ENCODE results near the gene LRBA.
"Not testable (repeated sequence)": the region's sequence is repeated elsewhere in the genome, so short reads cannot be mapped to it uniquely, and the experiment has no call there.

Gene LRBA

DNA sequence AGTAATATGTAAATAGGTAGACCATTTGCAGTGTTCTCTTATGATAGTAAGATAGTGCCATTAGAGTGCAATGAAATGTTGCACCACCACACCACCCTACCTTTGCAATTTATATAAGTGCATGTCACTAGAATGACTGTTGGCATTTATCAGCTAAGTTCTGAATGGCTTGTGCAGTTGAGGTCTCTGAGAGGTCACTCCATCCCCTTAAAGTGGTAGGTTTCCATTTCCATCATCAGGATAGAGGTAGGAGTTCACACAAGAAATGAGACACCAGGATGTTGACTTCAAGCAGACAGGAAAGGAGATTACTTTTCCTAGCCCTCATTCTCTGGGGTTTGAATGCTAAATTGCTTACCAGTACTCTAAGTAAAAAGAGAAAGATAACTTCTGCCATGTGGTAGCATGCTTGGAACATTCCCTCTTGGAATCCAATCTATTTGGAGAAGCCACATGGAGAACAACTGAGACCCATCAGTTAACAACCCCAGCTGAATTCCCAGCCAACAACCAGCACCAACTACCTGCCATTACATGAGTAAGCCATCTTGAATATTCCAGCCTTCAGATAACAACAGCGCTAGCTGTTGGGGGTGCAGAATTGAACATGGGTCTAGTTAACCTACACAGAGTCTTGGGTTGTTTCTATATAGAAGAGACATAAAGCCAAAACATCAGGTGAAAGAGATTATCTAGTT is 6.7 kb upstream of the LRBA start:
- no peak for DNase-seq

- peak; percentile 88 for DNase-seq
Measured at GRCh38 chr4:151015459-151016347, 619 bp upstream of the LRBA start.

DNA sequence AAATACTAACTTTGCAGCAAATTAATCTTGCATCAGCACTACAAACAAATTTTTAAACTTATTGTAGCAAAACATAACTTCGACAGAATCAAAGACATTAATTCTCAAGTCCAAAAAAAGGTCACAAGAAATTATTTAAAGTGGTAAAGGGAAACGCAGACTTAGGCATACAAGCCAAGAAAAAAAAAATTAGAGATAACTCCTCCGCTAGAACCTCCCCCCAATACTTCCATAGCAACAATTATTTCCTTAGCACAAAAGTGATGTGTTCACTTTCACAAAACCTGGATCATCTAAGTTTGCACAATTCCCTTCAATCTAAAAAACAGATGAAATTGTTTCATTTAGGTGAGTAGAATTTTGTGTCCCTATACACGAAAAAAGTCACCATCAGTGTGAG is 1.1 kb downstream of the LRBA start:
- DNase-seq, result no peak

- no peak for DNase-seq
Measured at GRCh38 chr4:151013491-151013890, 1.6 kb downstream of the LRBA start.

GRCh38 chr4:151012820-151013219 is 2.3 kb downstream of the LRBA start:
- peak; percentile 42 for DNase-seq

- no peak for DNase-seq
Measured at GRCh38 chr4:151012376-151012775, 2.7 kb downstream of the LRBA start.

DNA sequence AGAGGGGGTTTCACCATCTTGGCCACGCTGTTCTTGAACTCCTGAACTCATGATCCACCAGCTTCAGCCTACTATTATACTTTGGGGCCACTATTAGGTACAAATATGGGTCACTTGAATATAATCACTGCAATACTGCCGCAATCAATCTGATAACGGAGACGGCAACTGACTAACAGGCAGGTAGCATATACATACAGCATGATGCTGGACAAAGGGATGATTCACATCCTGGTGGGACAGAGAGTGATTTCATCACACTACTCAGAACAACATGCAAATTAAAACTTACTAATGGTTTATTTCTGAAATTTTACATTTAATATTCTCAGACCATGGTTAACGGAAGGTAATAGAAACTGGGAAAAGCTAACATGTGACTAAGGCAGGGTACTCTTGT is 10.9 kb downstream of the LRBA start:
- no peak for DNase-seq

DNA sequence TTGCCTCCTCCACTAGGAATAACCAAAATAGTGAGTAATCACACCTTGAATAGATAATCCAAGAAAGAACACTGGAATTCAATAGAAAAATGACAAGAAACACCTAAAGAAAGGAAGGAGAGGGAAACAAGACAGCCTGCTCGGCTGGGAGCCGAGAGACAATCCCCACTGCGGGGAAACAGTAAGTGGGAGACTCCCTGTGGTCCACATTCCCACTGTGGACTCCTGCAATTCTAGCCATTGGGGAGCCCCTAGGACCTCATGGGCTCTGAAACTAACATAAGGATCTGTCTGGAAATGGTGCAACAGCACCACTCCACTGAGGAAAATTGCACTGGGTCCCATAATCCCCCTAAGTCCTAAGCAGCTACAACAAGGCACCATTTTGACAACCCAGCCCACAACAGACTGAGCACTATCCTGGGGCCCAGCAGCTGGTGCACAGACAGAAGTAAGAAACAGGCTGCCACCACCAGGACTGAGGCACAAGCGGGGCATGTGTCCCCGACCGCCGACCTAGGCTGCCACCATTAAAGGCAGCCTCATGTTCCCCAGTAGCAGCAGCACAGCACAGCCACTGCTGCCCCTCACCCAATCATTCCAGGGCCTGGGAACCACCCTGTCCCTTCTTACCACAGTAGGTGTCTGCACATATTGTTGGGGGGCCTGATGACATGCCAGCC is 14.2 kb downstream of the LRBA start:
- no peak for DNase-seq

DNA sequence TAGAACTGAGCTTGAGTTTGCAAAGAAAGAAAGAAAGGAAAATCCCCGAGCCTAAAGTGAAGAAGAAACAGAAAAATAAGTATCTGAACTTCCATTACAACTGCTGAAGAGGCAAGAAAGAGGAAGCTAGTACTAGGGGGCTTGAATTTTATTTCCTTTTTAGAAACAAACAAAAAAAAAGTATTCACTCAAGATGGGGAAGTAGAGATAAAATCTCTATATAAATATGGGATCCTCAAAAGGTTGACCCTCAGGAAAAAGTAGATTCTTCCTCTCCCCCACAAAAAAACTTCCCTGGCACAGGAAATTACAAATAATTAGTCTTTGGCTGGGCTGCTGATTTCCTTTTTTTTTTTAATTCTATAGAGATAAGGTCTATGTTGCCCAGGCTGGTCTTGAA is 16.0 kb downstream of the LRBA start:
- DNase-seq, result no peak

- no peak for DNase-seq
Measured at GRCh38 chr4:150997141-150997540, 17.9 kb downstream of the LRBA start.

GRCh38 chr4:150994721-150995120 is 20.4 kb downstream of the LRBA start:
- DNase-seq, result no peak

DNA sequence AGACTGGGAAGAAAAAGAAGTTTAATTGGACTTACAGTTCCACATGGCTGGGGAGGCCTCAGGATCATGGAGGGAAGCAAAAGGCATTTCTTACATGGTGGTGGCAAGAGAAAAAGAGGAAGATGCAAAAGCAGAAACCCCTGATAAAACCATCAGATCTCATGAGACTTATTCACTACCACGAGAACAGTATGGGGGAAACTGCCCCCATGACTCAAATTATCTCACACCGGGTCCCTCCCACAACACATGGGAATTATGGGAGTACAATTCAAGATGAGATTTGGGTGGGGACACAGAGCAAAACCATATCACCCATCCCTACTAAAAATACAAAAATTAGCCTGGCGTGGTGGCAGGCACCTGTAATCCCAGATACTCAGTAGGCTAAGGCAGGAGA is 21.5 kb downstream of the LRBA start:
- not testable (repeated sequence) for DNase-seq

- DNase-seq, result no peak
Measured at GRCh38 chr4:150990993-150991392, 24.1 kb downstream of the LRBA start.

- no peak for DNase-seq
Measured at GRCh38 chr4:150990250-150990649, 24.8 kb downstream of the LRBA start.

DNA sequence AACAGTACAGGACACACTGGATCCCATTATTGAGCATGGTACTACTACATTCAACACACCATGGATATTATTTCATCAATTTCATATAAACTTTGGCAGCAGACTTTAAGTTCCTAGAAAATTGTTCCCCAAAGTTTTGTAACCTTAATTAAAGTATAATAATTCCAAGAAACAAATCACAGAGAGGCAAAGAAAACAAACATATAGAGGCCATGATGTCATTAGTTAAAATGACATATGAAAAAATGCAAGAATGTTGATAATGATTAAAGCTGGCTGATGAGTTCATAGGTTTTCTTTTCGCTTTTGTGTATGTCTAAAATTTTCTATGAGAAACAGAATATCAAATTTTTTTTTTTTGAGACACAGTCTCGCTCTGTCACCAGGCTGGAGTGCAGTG is 26.8 kb downstream of the LRBA start:
- no peak for DNase-seq

DNA sequence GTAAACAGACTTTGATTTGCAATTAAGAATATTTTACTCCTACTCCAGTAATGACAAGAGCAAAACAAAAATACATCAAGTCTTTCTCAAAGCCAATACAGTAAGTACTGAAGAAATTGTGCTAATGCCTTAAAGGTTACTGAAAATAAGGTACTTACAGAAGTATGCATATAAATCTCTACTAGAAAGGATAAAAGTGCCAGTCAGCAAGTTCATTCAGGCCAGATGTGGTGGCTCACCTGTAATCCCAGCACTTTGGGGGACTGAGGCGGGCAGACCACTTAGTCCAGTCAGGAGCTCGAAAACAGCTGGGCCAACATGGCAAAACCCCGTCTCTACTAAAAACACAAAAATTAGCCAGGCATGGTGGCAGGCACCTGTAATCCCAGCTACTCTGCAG is 27.9 kb downstream of the LRBA start:
- DNase-seq, result no peak

DNA sequence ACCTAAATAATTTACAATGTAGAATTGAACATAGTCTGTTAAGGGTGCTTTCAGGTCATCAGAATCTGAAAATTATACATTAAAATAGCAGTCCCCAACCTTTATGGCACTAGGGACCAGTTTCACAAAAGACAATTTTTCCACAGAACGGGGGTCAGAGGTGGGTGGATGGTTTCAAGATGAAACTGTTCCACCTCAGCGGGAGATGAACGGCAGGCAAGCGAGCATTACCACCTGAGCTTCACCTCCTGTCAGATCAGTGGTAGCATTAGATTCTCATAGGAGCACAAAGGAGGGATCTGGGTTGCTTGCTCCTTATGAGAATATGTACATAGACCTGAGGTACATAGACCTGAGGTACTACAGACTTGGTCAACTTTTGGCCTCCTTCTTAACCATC is 29.0 kb downstream of the LRBA start:
- peak; percentile 27 for DNase-seq

DNA sequence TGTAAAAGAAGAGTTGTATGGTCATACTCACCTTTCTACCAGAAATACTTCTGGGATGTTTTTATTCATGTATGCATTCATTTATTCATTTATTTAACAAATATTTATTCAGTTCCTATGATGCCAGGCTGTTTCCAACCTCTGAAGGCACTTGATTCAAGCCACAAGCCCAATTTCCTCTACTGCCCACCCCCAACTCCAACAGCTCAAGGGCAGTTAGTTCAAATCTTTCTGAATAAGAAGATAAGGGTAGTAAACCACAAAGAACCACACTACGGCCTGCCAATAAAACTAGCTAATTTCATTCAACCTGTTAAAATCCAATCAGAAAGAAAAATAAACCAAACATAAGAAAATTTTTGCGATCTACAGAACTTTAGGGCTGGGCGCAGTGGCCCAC is 31.2 kb downstream of the LRBA start:
- no peak for DNase-seq

DNA sequence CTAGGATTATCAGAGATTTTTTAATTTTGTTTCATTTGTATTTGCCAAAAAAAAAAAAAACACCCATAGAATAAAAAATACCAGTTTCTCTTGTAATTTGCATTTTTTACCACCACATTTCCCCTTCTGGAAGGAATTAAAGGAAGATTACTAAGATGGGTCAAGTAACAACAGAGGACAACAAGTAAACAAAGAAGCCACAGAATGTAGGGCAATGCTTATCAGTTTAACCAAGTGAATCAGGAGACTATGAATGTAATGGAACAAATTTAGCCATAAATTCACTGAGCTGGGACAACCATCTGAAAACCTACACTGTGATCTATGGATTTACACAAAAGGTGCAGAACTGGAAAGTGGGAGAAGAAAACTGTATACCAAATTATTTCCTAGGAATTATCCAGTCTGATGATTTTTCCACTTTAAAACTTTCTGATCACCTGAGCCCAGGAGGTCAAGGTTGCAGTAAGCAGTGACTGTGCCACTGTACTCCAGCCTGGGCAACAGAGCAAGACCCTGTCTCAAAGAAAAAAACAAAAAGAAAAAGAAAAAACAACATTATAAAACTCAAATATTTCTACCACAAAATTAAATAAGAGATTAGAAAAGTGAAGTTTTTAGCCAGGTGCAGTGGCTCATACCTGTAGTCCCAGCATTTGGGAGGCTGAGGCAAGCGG is 32.4 kb downstream of the LRBA start:
- DNase-seq, result no peak

DNA sequence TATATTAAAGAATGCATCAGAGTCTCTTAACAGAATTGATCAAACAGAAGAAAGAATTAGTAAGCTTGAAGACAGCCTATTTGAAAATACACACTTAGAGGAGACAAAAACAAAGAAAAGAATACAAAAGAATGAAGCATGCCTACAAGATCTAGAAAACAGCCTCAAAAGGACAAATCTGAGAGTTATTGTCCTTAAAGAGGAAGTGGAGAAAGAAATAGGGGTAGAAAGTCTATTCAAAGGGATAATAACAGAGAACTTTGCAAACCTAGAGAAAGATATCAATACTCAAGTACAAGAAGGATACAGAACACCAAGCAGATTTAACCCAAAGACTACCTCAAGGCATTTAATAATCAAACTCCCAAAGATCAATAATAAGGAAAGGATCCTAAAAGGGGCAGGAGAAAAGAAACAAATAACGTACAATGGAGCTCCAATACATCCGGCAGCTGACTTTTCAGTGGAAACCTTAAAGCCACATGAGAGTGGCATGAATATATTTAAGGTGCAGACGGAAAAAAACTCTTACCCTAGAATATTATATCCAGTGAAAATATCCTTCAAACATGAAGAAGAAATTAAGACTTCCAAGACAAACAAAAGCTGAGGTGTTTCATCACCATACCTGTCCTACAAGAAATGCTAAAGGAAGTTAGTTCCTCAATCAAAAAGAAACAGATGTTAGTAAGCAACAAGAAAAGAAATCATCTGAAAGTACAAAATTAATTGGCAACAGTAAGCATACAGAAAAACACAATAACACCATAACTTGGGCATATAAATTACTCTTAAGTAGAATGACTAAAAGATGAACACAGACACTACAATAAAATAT is 36.1 kb downstream of the LRBA start:
- no peak for DNase-seq

DNA sequence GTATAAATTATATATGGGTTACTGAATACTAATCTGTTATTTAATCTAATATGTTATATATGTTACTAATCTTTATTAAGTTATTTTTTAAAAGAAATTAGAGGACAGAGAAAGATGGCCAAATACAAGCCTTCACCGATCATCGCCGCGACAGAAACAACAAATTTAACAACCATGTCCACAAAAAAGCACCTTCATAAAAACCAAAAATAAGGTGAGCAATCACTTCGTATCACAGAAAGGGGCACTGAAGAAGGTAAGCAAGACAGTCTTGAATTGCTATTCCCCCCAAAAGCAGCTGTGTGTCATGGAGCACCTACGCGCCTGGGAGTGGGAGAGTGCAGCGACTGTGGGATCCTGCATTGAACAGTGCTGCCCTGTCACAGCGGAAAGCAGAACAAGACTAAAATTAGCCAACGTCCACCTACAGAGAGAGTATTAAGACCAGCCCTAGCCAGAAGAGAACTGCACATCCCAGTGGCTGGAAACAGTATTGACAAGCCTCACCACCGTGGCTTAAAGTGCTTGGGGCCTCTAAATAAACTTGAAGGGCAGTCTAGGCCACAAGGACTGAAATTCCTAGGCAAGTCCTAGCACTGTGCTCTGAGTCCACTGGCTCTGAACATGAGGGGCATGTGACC is 38.5 kb downstream of the LRBA start:
- DNase-seq, result no peak

GRCh38 chr4:150974750-150975149 is 40.3 kb downstream of the LRBA start:
- no peak for DNase-seq
